ENCODE data around the gene BOLA3. TPM values are rescaled to one million over a fixed set of nuclear protein-coding genes. Genes with fewer than 3 reads are reported as not detected.
"Not testable (repeated sequence)": the region's sequence is repeated elsewhere in the genome, so short reads cannot be mapped to it uniquely, and the experiment has no call there.

The BOLA3 gene
- total RNA-seq, 1 donor from 2014 or later: 23.1 TPM

DNA sequence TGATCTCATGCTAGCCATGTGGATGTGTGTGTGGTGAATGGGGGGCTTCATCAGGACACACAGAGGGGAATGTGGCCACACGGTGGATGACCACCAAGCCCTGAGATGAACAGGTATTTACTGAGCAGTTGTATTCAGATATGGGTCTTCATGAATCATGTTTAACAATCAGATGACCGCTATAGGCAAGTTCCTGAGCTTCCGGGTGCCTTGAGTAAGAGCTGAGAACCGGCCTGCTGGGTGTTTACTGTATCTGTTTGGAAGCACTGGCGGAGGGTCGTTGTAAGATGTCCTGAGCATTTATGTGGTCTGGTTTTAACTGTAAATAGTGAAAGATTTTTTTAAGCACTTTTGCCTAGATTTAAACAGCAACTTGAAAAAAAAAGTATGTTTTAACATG, 43.9 kb downstream of the BOLA3 start:
- DNase-seq (ENCODE audit: low read depth, low spot score): no peak

DNA sequence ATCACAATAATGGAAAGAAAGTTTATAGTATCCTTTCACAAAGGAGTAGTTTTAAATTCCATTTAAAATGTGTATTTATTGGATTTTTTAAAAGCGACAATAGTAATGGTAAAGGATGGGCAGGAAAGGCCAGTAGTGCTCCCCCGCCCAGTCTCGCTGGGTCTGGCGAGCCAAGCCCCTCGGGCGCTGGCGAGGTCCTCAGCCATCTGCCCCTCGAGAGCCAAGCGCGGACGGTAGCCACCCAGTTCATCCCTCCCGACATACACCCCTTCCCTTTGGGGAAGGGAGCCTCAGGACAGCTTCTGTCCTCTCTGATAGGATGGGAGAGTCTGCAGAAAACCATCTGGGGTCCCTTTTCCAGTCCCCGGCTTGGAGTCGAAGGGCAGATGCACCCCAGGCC, 45.2 kb downstream of the BOLA3 start:
- DNase-seq (ENCODE audit: low read depth, low spot score): no peak

DNA sequence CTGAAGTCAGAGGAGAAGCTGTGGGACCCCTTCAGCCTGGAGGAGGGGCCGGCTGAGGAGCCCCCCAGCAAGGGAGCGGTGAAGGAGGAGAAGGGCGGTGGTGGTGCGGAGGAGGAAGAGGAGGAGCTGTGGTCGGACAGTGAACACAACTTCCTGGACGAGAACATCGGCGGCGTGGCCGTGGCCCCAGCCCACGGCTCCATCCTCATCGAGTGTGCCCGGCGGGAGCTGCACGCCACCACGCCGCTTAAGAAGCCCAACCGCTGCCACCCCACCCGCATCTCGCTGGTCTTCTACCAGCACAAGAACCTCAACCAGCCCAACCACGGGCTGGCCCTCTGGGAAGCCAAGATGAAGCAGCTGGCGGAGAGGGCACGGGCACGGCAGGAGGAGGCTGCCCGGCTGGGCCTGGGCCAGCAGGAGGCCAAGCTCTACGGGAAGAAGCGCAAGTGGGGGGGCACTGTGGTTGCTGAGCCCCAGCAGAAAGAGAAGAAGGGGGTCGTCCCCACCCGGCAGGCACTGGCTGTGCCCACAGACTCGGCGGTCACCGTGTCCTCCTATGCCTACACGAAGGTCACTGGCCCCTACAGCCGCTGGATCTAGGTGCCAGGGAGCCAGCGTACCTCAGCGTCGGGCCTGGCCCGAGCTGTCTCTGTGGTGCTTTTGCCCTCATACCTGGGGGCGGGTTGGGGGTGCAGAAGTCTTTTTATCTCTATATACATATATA, 46.0 kb downstream of the BOLA3 start:
- no peak for DNase-seq (ENCODE audit: low read depth, low spot score)

DNA sequence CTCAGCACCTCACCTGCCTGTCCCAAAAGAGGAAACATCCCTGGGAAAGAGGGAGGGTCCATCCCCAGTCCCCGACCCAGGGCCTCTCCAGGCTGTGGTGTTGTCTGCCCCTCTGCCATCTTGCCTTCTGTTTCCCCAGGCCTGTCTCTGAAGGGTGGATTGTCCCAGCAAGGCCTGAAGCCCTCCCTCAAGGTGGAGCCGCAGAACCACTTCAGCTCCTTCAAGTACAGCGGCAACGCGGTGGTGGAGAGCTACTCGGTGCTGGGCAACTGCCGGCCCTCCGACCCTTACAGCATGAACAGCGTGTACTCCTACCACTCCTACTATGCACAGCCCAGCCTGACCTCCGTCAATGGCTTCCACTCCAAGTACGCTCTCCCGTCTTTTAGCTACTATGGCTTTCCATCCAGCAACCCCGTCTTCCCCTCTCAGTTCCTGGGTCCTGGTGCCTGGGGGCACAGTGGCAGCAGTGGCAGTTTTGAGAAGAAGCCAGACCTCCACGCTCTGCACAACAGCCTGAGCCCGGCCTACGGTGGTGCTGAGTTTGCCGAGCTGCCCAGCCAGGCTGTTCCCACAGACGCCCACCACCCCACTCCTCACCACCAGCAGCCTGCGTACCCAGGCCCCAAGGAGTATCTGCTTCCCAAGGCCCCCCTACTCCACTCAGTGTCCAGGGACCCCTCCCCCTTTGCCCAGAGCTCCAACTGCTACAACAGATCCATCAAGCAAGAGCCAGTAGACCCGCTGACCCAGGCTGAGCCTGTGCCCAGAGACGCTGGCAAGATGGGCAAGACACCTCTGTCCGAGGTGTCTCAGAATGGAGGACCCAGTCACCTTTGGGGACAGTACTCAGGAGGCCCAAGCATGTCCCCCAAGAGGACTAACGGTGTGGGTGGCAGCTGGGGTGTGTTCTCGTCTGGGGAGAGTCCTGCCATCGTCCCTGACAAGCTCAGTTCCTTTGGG, 47.2 kb downstream of the BOLA3 start:
- no peak for DNase-seq (ENCODE audit: low read depth, low spot score)

DNA sequence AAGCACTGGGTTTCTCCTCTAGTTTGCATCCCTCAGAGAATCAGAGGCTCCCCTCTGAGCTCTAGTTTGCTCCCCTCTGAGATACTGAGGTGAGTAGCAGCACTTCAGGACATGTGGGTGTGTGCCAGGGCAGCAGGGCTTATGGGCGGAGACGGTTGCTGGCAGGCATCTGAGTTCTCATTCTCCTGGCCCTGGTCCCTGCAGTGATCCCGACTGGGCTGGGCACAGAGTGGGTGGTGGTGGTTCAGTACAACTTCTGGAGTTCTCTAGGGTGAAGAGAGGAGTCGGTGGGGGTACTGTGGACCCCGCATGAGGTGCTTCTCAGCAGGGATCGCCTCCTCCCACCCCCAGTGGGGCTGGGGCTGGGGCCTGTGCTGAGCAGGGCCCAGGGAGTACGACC, 47.9 kb downstream of the BOLA3 start:
- no peak for DNase-seq (ENCODE audit: low read depth, low spot score)

DNA sequence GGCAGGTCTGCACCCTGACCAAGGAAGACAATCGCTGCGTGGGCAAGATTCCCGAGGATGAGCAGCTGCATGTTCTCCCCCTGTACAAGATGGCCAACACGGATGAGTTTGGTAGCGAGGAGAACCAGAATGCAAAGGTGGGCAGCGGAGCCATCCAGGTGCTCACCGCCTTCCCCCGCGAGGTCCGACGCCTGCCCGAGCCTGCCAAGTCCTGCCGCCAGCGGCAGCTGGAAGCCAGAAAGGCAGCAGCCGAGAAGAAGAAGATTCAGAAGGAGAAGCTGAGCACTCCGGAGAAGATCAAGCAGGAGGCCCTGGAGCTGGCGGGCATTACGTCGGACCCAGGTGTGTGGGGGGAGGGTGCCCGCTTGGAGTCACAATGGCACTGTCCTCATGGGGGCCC, 48.4 kb downstream of the BOLA3 start:
- DNase-seq (ENCODE audit: low read depth, low spot score): no peak

DNA sequence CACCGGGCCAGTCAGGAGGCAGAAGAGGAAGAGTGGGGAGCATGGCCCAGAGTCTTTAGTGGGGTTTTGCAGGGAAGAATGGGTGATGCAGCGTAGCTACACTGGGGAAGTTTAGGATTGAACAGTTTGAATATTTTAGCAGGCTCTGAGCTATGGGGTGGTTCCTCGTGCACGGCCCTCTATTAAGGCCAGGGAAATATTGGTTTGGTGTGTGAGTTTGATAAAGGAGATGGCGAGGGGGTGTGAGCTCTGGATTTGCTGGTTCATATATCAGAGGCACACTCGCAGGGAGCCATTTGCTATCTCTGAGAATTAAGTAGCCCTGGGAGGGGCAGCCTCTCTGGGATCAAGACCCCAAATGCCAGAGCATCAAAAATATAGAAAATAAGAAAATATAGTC, 50.1 kb downstream of the BOLA3 start:
- no peak for DNase-seq (ENCODE audit: low read depth, low spot score)

DNA sequence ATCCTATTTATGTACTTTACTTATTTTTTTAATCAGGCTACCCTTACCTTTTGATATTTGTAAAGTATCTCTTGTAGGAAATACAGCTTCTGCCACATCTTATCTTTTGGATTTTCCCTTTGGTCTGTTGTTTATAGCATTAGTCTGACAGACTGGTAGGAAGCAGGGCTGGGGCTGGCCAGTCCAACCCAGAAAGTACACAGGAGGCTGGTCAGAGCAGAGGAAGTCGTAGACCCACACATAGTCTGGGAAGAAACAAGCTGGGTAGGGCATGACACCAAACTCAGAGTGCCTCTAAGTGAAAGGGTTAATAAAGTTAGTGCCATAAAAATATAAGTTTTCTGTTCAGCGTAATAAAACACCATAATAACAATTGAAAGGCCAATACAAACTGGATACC, 51.7 kb downstream of the BOLA3 start:
- DNase-seq (ENCODE audit: low read depth, low spot score): no peak

DNA sequence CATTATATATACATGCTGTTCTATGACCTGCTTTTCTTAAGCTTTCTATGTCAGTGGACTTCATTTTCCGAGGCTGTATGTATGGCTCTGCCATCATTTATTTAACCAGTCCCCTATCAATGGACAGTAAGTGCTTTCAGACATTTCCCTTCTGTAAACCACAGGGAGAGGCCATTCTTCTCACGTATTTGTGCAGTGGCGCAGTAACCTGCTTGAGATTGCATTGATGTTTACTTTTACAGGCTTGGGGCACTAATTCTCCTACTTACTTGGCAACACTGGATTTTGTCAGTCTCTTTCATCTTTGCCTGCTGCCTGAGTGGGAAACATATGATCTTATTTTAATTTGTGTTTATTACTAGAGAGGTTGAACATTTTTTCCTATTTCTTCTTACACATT, 52.1 kb downstream of the BOLA3 start:
- DNase-seq (ENCODE audit: low read depth, low spot score): no peak

DNA sequence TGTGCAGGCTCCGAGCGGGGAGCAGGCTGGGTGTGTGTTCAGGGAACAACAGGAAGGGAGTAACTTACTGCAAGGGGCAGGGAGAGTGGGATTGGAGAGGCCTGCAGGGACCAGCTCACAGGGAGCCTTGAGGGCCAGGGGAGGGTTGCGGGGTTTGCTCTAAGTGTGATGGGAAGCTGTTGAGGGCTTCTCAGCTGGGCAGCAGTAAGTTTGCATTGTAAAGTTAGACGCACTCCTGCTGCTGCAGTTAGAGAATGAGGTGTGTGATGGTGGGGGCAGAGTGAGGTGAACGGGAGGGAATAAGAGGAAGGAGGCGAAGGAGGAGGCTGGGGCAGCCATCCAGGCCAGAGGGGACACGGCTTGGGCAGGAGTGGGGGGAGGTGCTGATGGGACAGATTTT, 53.4 kb downstream of the BOLA3 start:
- no peak for DNase-seq (ENCODE audit: low read depth, low spot score)

DNA sequence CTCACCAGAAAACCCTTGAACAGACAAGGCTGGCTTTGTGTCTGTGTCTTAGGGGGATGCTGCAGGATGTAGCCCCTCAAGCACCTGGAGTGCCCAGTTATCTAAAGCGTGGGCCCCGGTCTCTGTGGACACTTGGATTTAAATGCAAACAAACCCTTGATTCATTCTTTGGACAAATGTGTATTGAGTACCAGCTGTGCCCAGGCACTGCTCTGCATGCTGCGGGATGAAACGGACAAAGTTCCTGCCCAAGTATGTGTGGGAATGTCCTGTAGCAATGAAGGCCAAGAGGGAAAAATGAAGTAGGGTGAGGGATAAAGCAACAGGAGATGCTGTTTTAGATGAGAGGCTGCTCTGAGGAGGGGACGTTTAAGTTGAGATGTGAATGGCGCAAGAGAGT, 53.9 kb downstream of the BOLA3 start:
- no peak for DNase-seq (ENCODE audit: low read depth, low spot score)

DNA sequence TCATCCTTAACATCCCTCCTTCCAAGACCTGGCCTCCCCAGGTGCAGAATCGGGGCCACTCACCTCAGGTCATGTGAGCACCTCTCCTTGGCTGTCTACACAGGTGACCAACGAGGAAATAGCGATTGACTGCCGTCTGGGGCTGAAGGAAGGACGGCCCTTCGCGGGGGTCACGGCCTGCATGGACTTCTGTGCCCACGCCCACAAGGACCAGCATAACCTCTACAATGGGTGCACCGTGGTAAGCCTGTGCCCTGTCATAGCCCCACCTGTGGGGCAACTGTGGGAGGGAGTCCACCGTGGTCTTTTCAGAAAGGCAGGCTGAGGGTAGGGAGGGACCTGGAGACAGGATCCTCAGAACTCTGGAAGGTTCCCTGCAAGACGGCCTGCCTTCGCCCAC, 54.3 kb downstream of the BOLA3 start:
- no peak for DNase-seq (ENCODE audit: low read depth, low spot score)

DNA sequence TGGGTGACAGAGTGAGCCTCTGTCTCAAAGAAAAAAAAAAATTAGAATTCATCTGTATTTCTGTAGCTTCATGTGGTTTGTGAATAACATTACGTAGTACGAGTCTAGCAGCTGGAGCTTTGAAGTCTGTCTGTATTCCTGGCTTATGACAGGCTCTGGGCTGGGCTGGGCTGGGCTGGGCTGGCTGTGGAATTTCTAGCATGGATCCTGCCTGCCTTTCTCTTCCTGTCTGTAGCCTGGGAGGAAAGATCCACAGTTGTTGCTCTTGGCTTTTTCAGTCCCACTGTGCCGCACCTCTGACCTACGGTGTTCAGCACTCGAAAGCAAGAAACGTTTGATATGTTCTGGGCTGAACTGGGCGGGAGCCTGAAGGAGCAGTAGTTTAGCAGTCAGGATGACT, 55.4 kb downstream of the BOLA3 start:
- DNase-seq (ENCODE audit: low read depth, low spot score): no peak

DNA sequence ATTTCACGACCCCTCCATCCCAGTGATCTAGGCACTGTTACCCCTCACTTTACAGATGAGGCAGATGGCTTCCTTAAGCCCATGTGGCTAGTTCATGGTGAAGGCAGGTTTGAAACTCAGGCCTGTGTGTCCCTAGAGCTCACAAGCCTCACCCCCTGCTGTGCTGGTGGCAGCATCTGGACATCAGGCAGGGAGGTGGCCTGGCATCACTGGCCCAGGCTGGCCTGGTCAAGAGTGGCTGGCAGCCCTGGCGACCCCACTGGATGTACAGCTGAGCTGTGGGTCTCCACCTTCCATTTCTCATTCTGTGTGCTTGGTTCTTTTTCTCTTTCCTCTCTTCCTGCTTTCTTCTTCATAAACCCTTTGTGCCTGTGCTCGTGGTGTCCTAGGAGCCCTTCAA, 56.3 kb downstream of the BOLA3 start:
- DNase-seq (ENCODE audit: low read depth, low spot score): no peak

DNA sequence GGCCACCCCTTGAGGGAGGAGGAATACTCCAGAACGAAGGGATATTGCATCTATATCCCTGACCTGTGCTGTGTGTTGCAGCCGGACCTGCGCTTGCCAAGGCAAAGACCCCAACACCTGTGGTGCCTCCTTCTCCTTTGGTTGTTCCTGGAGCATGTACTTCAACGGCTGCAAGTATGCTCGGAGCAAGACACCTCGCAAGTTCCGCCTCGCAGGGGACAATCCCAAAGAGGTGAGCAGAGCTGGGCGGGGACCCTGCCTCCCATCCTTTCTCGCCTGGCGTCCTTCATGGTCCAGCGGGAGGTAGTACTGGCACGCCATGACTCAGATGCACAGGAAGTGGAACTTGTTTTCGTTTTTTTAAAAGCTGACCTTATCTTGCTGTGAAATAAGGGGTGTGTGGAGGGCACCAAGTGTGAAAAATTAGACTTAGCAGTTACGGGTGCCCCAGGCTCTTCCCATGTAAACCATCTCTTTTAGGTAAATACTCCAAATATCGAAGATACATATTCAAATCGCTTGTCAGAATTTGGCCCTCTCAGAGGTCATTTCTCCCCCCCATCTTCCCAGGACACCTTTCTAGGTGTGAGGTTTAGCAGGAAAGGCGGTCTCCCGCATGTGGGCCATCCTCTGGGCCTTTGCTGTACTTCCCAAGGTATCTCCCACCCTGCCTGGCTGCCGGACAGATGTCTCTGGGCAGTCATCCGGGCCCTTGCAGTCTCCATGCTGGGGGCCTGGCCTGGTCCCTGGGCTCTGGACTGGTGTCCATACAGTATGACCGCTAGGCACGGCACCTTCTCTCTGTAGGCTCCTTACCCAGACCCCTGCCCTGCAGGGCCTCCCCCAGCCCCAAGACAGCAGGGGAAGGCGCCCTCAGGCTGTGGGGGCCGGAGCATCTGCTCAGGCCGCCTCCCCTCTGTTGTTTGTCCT, 57.6 kb downstream of the BOLA3 start:
- DNase-seq (ENCODE audit: low read depth, low spot score): no peak

DNA sequence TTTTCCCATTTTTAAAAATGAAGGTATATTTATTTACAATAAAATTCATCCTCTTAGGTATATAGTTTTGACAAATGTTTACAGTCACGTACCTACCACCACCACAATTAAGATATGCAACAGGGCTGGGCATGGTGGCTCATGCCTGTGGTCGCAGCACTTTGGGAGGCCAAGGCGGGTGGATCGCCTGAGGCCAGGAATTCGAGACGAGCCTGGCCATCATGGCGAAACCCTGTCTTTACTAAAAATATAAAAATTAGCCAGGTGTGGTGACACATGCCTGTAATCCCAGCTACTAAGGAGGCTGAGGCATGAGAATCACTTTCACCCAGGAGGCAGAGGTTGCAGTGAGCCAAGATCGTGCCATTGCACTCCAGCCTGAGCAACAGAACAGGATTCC, 59.0 kb downstream of the BOLA3 start:
- not testable (repeated sequence) for DNase-seq (ENCODE audit: low read depth, low spot score)

DNA sequence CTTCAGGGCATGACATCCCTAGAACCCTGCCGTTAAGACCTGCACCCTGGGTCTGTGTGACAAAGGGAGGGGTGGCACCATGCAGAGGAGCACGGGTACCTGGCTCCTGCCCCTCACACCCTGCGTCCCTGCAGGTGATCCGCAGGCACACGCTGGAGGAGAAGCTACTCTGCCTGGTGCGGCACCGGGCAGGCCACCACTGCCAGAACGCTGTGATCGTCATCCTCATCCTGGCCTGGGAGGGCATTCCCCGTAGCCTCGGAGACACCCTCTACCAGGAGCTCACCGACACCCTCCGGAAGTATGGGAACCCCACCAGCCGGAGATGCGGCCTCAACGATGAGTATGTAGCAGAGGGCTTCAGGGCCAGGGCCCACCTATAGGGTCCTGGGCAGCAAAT, 60.0 kb downstream of the BOLA3 start:
- DNase-seq (ENCODE audit: low read depth, low spot score): no peak

DNA sequence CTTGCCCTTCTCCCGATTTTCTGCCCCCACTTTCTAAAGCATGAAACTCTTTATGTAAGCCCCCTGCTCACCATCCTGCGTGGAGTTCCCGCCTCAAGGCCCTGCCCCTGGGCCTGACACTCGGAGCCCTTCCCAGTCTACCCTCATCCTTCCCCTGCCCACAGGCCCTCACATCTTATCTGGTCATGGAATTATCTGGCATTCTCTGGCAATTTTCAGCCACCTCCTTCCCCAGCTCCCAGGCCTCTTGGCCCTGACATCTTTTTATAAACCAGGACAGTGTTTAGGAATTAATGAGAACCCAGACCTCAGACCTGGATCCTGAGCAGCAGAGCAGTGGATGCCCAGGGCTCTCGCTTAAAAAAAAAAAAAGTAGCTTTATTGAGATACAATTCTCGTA, 61.7 kb downstream of the BOLA3 start:
- no peak for DNase-seq (ENCODE audit: low read depth, low spot score)
